HG03280 (cell line): Measurements from ENCODE around the gene SIX4.

Experiments used
- ATAC-seq: cut with Tn5 transposase; IDR thresholded peaks from one replicate; pipeline ENCODE4 v1.9.1; 2021; ENCODE audit warnings: mild to moderate bottlenecking, moderate library complexity; ENCODE audit not compliant: unreplicated experiment

SIX4 gene

GRCh38 chr14:60662982-60663381, 61.2 kb downstream of the SIX4 start:
- no peak for ATAC-seq

- ATAC-seq: no peak
These were observed 62.4 kb downstream of the SIX4 start for GRCh38 chr14:60661721-60662120.
